ENCODE measurements around the gene MEIS2.

MEIS2 gene

GRCh38 chr15:36970522-36970921 is 129.8 kb downstream of the MEIS2 start:
- no peak for DNase-seq (ENCODE audit: low read depth)
- no peak overlapping the region for H3K4me3 ChIP-seq (ENCODE audit: low read depth, low read length)
- no peak for TF ChIP-seq CTCF (IDR thresholded peaks at IDR 0.05; ENCODE audit: low read depth, low read length)
- no peak for TF ChIP-seq POLR2A (IDR thresholded peaks at IDR 0.05; ENCODE audit: extremely low read depth, insufficient read length)
- TF ChIP-seq MAX (IDR thresholded peaks at IDR 0.05; ENCODE audit: low read depth, low read length), result no peak
- TF ChIP-seq MYC (IDR thresholded peaks at IDR 0.05; ENCODE audit: low read depth, low read length), result no peak

- TF ChIP-seq MAX (IDR thresholded peaks at IDR 0.05; ENCODE audit: low read depth, low read length), result no peak
- no peak for TF ChIP-seq POLR2A (IDR thresholded peaks at IDR 0.05; ENCODE audit: extremely low read depth, insufficient read length)
- no peak for TF ChIP-seq CTCF (IDR thresholded peaks at IDR 0.05; ENCODE audit: low read depth, low read length)
- no peak for TF ChIP-seq MYC (IDR thresholded peaks at IDR 0.05; ENCODE audit: low read depth, low read length)
- no peak for DNase-seq (ENCODE audit: low read depth)
- no peak overlapping the region for H3K4me3 ChIP-seq (ENCODE audit: low read depth, low read length)
Measured at GRCh38 chr15:36967929-36968328, 132.4 kb downstream of the MEIS2 start.

GRCh38 chr15:36966708-36967107 is 133.6 kb downstream of the MEIS2 start:
- TF ChIP-seq POLR2A (IDR thresholded peaks at IDR 0.05; ENCODE audit: extremely low read depth, insufficient read length) (no peak), CTCF (IDR thresholded peaks at IDR 0.05; ENCODE audit: low read depth, low read length) (no peak), MYC (IDR thresholded peaks at IDR 0.05; ENCODE audit: low read depth, low read length) (no peak), MAX (IDR thresholded peaks at IDR 0.05; ENCODE audit: low read depth, low read length) (no peak)
- DNase-seq (ENCODE audit: low read depth), result no peak
- H3K4me3 ChIP-seq (ENCODE audit: low read depth, low read length), result no peak overlapping the region

GRCh38 chr15:36965570-36966342 is 134.6 kb downstream of the MEIS2 start:
- TF ChIP-seq MAX (IDR thresholded peaks at IDR 0.05; ENCODE audit: low read depth, low read length), result no peak
- TF ChIP-seq CTCF (IDR thresholded peaks at IDR 0.05; ENCODE audit: low read depth, low read length), result no peak
- TF ChIP-seq MYC (IDR thresholded peaks at IDR 0.05; ENCODE audit: low read depth, low read length), result no peak
- TF ChIP-seq POLR2A (IDR thresholded peaks at IDR 0.05; ENCODE audit: extremely low read depth, insufficient read length), result no peak
- no peak for DNase-seq (ENCODE audit: low read depth)
- H3K4me3 ChIP-seq (ENCODE audit: low read depth, low read length), result no peak overlapping the region

GRCh38 chr15:36964626-36965025 is 135.7 kb downstream of the MEIS2 start:
- no peak overlapping the region for H3K4me3 ChIP-seq (ENCODE audit: low read depth, low read length)
- no peak for TF ChIP-seq CTCF (IDR thresholded peaks at IDR 0.05; ENCODE audit: low read depth, low read length)
- no peak for TF ChIP-seq MYC (IDR thresholded peaks at IDR 0.05; ENCODE audit: low read depth, low read length)
- TF ChIP-seq POLR2A (IDR thresholded peaks at IDR 0.05; ENCODE audit: extremely low read depth, insufficient read length), result no peak
- TF ChIP-seq MAX (IDR thresholded peaks at IDR 0.05; ENCODE audit: low read depth, low read length), result no peak
- no peak for DNase-seq (ENCODE audit: low read depth)

All from NB4 (cell line).